SU-DHL-6 (cell line): ENCODE results near the gene PRKAR2A.

Experiments
- CTCF ChIP-seq: fragments of 200-600 bp; sonication (generic); IDR thresholded peaks from one replicate; pipeline ENCODE4 v1.5.1; 2017; ENCODE audit warnings: antibody characterized with exemption, mild to moderate bottlenecking, low read length, moderate library complexity; ENCODE audit not compliant: insufficient read depth, poor library complexity, severe bottlenecking
- EZH2phosphoT487 ChIP-seq: fragments of 200-600 bp; sonication (generic), shearing (Covaris generic); conservative IDR thresholded peaks from 2 replicates; pipeline ENCODE4 v1.6.1; 2018; ENCODE audit warnings: mild to moderate bottlenecking, antibody characterized with exemption, low read length, moderate library complexity, mixed read lengths

- TF ChIP-seq CTCF (no peak), EZH2phosphoT487 (no peak)
Observed at GRCh38 chr3:48782046-48782445, 65.6 kb downstream of the PRKAR2A start.
